ENCODE results near the gene ZNF566. TPM values are rescaled to one million over a fixed set of nuclear protein-coding genes. Genes with fewer than 3 reads are reported as not detected.

Gene ZNF566
- total and polyA plus RNA-seq, 2 donors from 2014 or later: 4.6 to 13.0 TPM

DNA sequence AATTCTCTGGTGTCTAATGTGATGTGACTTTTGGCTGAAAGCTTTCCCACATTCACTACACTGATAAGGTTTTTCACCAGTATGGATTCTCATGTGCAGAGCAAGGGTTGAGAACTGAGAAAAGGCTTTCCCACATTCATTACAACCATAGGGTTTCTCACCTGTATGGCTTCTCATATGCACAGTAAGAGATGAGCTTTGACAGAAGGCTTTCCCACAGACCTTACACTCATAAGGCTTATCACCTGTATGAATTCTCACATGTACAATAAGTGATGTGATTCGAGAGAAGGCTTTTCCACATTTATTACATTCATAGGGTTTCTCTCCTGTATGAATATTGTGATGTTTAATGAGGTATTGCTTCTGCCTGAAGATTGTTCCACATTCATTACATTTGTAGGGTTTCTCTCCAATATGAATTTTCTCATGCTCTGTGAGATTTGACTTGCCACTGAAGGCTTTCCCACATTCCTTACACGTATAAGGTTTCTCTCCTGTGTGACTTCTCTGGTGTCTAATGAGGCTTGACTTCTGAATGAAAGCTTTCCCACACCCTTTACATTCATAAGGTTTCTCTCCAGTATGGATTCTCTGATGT lies 24.8 kb upstream of the ZNF566 start:
- no peak for FAIRE-seq
- peaks cover 18 to 78% (median 45%) of the 10 kb centered on the region in 3 donors for H3K9me3 ChIP-seq (ENCODE audit: control insufficient read depth in 2 of 3, insufficient read depth in 1 of 3, low read length in 3 of 3)
- intact Hi-C loops (cut with DNase I): no loop called here

GRCh38 chr19:36508325-36508724 lies 19.0 kb upstream of the ZNF566 start:
- Histone ChIP-seq H3K9me3 (ENCODE audit: control insufficient read depth in 2 of 3, insufficient read depth in 1 of 3, low read length in 3 of 3) (peaks cover 0 to 45% (median 13%) of the 10 kb centered on the region in 3 donors), H3K36me3 (ENCODE audit: control insufficient read depth in 2 of 3, insufficient read depth in 3 of 3, low read length in 3 of 3) (peaks cover 0 to 3% (median 2%) of the 10 kb centered on the region in 3 donors), H3K4me1 (ENCODE audit: control insufficient read depth in 2 of 3, insufficient read depth in 2 of 3, low read depth in 1 of 3, low read length in 3 of 3) (no peaks in the 10 kb centered on the region), H3K27ac (ENCODE audit: low read depth in 2 of 2, low read length in 2 of 2) (no peak overlapping the region), H3K27me3 (ENCODE audit: control insufficient read depth, insufficient read depth, low read length) (no peaks in the 10 kb centered on the region), H3K4me3 (ENCODE audit: low read length in 3 of 3) (no peak overlapping the region), H3K9ac (ENCODE audit: low read length in 3 of 3) (no peak overlapping the region)
- DNase-seq (no peak), FAIRE-seq (no peak)
- TF ChIP-seq, protein P1, sequence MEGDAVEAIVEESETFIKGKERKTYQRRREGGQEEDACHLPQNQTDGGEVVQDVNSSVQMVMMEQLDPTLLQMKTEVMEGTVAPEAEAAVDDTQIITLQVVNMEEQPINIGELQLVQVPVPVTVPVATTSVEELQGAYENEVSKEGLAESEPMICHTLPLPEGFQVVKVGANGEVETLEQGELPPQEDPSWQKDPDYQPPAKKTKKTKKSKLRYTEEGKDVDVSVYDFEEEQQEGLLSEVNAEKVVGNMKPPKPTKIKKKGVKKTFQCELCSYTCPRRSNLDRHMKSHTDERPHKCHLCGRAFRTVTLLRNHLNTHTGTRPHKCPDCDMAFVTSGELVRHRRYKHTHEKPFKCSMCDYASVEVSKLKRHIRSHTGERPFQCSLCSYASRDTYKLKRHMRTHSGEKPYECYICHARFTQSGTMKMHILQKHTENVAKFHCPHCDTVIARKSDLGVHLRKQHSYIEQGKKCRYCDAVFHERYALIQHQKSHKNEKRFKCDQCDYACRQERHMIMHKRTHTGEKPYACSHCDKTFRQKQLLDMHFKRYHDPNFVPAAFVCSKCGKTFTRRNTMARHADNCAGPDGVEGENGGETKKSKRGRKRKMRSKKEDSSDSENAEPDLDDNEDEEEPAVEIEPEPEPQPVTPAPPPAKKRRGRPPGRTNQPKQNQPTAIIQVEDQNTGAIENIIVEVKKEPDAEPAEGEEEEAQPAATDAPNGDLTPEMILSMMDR (IDR thresholded peaks at IDR 0.05; ENCODE audit: borderline replicate concordance, extremely low read depth, insufficient read depth): no peak
- intact Hi-C loops (cut with DNase I): no loop called here

More for the DNA sequence above, 24.8 kb upstream of the ZNF566 start:
- Histone ChIP-seq H3K9ac (ENCODE audit: low read length in 3 of 3) (no peak overlapping the region), H3K27me3 (ENCODE audit: control insufficient read depth, insufficient read depth, low read length) (no peaks in the 10 kb centered on the region), H3K4me3 (ENCODE audit: low read length in 3 of 3) (peak overlapping the region in 2 of 3 donors; percentile 7 to 14), H3K36me3 (ENCODE audit: control insufficient read depth in 2 of 3, insufficient read depth in 3 of 3, low read length in 3 of 3) (peaks cover 27 to 36% (median 35%) of the 10 kb centered on the region in 3 donors), H3K4me1 (ENCODE audit: control insufficient read depth in 2 of 3, insufficient read depth in 2 of 3, low read depth in 1 of 3, low read length in 3 of 3) (no peaks in the 10 kb centered on the region), H3K27ac (ENCODE audit: low read depth in 2 of 2, low read length in 2 of 2) (no peak overlapping the region)
- TF ChIP-seq, protein P1 (IDR thresholded peaks at IDR 0.05; ENCODE audit: borderline replicate concordance, extremely low read depth, insufficient read depth): no peak
- no peak for DNase-seq

DNA sequence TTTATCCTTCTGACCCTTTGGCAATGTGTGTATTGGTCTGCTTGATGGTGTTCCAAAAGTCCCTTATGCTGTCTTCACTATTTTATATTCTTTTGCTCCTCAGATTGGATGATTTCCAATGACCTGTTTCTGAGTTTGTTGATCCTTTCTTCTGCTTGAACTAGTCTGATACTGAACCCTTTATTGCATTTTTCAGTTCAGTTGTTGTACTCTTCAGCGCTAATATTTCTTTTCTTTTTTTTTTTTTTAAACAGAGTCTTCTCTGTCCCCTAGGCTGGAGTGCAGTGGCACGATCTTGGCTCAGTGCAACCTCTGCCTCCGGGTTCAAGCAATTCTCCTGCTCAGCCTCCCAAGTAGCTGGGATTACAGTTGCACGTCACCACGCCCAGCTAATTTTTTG lies 12.6 kb upstream of the ZNF566 start:
- Histone ChIP-seq H3K9me3 (ENCODE audit: control insufficient read depth in 2 of 3, insufficient read depth in 1 of 3, low read length in 3 of 3) (peaks cover 0 to 19% (median 6%) of the 10 kb centered on the region in 3 donors), H3K9ac (ENCODE audit: low read length in 3 of 3) (no peak overlapping the region), H3K4me3 (ENCODE audit: low read length in 3 of 3) (no peak overlapping the region), H3K27me3 (ENCODE audit: control insufficient read depth, insufficient read depth, low read length) (no peaks in the 10 kb centered on the region), H3K27ac (ENCODE audit: low read depth in 2 of 2, low read length in 2 of 2) (no peak overlapping the region), H3K36me3 (ENCODE audit: control insufficient read depth in 2 of 3, insufficient read depth in 3 of 3, low read length in 3 of 3) (peaks cover 0 to 3% (median 0%) of the 10 kb centered on the region in 3 donors), H3K4me1 (ENCODE audit: control insufficient read depth in 2 of 3, insufficient read depth in 2 of 3, low read depth in 1 of 3, low read length in 3 of 3) (no peaks in the 10 kb centered on the region)
- FAIRE-seq: no peak
- no peak for DNase-seq
- TF ChIP-seq, protein P1 (IDR thresholded peaks at IDR 0.05; ENCODE audit: borderline replicate concordance, extremely low read depth, insufficient read depth): no peak
- intact Hi-C loops (cut with DNase I): no loop called here
